Activated CD8-positive, alpha-beta memory T cell treated with anti-CD3 and anti-CD28 coated beads, Interleukin-2, amount 50 U/mL, for 24 hours (primary cell): ENCODE measurements around the gene SAFB.

Source experiments
- DNase-seq: peaks from one replicate; pipeline ENCODE4 v3.0.0-alpha.2; 2020; ENCODE audit errors: extremely low read depth

Gene SAFB

DNA sequence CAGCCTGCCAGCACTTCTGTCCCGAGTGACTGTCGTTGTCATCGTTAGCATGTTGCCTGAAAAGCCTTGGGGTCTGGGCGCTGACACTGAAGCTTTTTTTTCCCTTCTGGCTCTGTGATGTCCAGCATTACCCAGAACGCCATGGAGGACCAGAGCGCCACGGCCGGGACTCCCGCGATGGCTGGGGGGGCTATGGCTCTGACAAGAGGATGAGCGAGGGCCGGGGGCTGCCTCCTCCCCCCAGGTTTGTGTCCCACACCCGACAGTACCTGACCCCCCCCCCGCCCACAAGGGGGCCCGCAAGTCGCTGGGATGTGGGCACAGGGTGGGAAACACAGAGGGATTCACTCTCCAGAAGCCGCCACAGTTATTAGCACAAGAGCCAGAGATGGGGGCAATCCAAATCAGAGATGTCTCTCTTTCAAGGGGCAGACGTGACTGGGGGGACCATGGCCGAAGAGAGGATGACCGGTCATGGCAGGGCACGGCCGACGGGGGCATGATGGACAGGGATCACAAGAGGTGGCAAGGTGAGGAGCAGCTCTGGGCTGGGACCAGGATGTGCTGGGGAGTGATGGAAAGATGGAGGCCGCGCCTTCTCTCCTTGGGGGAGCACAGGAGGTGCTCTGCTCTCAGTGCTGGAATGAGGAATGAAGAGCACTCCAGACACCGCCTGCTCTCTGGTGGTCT, 44.2 kb downstream of the SAFB start:
- no peak for DNase-seq

DNA sequence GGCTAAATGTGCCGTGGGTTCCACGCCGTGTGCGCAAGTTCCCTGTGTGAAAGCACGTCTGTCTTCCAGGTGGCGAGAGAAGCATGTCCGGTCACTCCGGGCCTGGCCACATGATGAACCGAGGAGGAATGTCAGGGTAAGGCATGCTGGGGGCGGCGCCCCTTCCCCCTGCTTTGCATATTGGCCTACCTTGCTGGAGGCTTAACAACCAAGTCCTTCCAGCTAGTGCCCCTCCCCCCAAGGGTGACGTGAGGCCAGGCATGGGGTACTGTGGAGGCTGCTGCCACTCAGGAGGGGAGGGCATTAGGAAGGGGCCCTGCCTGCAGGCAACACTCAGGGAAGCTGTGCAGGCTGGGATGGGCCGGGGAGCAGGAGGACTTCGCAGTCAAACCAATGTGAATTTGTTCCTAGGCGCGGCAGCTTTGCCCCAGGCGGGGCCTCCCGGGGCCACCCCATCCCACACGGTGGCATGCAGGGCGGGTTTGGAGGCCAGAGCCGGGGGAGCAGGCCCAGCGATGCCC, 44.9 kb downstream of the SAFB start:
- no peak for DNase-seq

DNA sequence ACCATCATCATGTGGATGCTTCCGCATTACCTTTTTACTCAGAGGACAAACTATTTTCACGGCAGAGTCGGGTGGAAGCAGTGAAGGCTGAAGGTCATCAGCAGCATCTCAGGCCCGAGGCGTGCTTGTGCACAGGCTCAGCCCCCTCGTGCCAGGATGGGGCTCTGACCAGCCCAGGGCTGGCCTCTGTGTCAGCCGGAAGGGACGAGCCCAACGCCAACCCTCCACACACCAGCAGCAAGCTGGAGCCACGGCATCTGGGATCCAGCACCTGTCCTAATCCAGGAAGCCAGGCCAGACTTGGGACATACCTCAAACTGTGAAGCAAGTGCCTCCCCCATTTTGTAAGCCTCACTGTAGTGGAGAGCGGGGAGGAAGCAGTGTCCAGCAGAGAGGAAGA, 46.3 kb downstream of the SAFB start:
- DNase-seq = no peak

DNA sequence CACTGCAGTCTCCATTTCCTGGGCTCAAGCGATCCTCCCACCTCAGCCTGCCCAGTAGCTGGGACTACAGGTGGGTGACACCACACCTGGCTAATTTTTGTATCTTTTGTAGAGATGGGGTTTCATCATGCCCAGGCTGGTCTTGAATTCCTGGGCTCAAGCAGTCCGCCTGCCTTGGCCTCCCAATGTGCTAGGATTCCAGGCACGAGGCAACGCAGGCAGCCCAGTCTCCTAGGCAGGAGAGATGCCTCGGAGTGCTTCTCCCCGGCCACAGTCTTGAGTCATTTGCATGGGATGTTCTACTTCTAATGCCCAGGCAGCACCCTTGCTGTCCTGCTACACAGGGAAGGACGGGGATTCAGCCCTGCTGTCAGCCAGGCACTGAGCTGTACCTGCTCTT, 48.7 kb downstream of the SAFB start:
- DNase-seq = no peak

DNA sequence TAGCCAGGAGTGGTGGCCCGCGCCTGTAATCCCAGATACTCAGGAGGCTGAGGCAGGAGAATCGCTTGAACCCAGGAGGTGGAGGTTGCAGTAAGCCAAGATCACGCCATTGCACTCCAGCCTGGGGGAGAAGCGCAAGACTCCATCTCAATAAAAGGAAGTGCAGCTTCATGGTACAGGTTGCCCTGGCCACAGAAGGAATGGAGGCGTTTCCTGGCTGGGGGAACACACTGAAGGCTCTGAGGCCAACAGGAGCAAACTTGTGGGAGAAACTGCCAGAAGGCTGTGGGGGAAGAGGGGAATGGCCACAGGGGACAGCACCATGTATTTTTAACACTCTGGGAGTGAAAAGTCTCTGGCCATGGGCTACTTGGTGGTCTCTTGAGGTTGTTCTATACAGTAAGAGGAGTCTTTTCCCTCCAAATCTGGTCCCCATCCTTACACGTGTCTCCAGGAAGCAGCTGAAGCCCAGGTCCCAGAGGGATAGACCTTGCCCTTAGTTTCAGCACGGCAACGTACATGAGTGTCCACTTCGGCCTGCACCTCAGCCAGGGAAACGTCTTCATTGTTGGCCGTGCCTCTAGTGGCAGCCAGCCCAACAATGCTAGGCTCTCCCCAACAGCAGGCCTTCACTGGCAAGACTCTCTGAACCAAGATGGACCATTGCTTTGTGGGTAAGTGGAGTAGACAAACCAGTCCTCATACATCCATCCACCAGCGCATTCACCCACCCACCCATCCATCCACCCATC, 50.0 kb downstream of the SAFB start:
- no peak for DNase-seq

DNA sequence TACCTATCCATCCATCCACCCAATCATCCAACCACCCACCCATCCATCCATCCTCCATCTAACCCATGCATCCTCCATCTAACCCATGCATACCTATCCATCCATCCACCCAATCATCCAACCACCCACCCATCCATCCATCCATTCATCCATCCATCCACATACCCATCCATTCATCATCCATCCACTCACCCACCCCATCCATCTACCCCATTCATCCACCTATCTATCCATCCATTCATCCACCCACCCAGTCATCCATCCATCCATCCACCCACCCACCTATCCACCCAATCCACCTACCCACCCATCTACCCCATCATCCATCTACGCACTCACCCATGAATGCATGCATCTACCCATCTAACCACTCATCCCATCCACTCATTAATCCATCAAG, 50.9 kb downstream of the SAFB start:
- no peak for DNase-seq

DNA sequence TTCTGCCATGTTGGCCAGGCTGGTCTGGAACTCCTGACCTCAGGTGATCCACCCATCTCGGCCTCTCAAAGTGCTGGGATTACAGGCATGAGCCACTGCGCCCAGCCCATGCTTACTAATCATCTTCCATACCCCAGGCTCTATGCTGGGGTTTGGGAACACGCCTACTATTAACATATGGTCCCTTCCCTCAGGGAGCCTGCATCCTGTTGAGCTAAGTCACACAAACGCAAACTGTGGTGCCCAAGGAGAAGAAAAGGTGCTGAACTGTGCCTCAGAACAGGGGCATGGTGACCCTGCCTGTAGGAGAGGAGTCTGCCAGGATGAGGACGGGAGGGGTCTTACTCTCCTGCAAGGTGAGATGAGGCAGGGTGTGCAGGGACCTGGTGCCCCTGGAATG, 51.8 kb downstream of the SAFB start:
- DNase-seq = no peak

DNA sequence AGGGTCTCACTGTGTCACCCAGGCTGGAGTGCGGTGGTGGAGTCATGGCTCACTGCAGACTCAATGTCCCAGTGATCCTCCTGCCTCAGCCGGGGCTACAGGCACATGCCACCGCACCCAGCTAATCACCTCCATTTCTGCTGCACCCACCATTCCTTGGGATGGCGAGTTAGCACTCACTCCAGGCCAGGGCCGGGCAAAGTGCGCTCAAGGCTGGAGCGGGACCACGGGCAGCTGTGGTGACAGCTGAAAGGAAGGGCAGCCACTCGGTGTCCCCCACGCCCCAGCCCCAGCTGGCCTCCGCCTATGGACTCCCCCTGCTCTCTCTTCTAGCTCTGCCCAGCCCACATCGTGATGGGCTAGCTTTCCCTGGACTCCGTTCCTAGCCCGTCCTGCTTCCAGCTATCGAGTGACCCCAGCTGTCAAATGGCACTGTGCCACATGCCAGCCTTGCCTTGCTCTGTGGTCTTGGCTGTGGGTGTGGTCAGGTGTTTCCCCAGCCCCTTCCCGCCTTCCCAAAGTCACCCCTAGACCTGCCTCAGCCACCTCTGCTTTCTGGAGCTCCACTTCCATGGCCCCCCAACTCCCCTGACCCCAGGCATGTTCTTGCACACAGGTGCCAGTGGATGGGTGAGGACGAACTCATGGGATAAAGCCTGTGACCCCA, 53.4 kb downstream of the SAFB start:
- DNase-seq = no peak

DNA sequence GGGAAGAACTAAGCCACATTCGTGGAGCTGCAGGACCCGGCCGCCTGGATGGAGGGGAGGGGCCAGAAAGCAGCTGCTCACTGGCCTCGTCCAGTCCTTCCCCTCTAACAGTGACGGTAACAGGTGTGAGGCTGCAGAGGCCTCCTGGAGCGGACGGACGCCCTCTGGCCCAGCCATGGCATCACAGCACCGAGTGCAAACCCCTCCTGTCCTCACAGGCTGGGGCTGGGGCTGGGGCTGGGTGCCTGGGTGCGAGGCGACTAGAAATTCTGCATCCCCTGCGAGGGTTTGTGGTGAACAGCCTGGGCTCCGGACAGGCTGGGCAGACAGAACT, 53.9 kb downstream of the SAFB start:
- no peak for DNase-seq

DNA sequence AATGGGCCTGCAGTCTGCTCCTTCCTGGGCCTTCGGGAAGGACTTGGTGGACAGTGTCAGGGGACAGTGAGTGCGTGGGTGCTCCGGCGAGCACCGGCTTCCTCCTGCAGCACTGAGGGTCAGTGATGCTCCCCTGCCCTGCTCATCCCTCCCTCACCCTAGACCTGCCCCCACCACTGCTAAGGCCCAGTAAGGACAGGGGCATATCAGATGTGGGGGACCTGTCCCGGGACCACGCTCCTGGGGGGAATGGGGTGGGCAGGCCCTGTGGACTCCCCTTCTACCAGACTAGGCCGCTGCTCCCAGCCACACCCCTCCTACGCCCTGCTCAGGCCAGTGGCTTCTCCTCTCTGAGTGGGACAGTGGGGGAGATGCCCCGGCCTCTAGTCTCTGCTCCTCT, 54.3 kb downstream of the SAFB start:
- DNase-seq = no peak

DNA sequence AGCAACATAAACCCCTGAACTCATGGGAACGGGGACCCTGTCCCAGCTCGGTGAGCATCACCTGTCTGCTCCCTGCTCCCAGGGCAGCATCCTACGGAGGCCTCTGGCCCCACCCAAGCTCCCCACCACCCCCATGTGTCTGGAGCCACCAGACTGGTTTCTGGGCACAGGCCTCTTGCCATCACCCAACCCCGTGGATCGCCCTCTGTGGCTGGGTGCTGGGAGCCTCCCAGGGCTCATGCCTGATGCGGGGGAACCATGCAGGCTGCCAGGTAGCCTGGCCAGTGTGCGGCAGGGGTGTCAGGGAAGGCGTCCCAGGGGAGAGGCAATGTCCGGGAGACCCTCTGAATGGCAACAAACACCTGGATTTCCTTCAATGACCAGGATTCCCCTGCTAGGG, 54.7 kb downstream of the SAFB start:
- DNase-seq = no peak

DNA sequence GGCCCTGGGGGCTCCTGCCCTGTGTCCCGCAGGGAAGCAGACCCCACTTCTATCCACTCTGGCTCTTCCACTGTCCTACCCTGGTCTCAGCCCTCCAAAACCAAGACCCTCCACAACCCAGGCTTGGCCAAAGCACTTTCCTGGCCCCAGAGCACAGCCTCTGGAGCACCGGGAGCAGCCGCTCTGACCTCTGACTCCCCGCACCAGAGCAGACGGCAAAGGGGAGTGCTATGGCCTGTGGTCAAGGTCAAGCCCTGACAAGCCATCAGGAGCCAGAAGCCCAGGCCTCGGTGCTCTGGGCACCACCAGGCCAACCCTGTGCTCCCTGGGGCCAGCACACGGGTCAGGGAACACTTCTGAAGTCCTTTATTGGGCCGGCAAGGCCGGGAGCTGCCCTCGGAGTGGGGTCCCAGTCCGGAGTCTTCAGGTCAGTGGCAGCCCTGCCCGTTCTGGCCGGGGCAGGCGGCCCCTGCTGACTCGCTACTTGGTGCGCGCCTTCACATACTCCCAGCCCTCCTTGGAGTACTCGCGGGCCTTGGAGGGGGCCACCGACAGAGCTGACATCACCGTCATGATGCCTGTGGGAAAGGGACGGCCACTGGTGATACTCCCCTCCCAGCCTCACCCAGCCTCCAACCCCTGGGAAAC, 55.3 kb downstream of the SAFB start:
- DNase-seq = no peak

DNA sequence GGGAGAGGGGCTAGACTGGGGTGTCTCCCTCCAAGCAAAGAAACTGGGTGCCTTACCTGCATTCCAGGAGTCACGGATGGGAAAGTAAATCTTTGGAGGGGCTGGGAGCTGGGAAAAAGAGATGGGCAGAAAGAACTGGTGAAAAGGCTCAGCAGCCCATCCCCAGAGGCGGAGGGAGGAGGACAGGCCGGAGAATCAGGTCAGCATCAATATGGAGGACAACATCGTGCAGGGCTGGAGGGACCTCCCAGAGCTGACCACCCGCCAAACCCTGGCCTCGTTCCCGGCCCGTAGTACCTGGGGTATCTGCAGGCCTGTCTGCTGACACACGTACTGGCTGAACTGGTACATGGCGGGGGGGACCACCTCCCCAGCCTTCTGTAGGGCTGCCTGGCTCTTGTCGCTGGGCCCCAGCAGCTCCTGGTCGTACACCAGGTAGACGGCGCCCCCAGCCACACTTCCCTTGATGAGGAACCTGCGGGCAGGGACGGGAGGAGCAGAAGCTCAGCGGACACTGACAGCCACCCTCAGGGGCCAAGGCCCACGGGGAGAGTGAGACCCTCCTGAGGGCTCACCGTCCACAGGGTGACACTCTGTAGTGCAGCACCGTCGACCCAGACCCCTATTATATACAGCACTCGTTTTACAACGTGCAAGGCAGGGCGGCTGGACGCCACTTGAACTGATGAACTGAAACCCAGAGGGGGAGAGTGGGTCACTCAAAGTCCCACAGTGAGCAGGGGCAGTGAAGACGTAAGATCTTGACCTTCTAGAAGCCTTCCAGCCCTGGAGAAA, 56.6 kb downstream of the SAFB start:
- DNase-seq = no peak

DNA sequence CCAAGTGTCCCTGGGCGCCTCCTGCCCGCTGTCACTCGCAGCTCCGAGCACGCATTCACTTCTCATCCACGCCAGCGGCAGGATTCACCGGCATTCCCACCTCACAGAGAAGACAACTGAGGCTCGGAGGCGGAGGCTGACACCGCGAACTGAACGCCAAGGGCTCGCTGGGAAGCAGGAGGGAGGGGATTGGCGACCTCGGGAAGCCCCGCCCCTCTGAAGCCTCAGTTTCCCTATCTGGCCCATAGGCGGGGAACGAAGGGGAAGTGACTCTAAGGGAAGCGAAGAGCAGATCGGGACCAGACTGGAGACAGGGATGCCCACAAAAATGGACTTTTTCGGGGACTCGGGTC, 57.2 kb downstream of the SAFB start:
- no peak for DNase-seq

DNA sequence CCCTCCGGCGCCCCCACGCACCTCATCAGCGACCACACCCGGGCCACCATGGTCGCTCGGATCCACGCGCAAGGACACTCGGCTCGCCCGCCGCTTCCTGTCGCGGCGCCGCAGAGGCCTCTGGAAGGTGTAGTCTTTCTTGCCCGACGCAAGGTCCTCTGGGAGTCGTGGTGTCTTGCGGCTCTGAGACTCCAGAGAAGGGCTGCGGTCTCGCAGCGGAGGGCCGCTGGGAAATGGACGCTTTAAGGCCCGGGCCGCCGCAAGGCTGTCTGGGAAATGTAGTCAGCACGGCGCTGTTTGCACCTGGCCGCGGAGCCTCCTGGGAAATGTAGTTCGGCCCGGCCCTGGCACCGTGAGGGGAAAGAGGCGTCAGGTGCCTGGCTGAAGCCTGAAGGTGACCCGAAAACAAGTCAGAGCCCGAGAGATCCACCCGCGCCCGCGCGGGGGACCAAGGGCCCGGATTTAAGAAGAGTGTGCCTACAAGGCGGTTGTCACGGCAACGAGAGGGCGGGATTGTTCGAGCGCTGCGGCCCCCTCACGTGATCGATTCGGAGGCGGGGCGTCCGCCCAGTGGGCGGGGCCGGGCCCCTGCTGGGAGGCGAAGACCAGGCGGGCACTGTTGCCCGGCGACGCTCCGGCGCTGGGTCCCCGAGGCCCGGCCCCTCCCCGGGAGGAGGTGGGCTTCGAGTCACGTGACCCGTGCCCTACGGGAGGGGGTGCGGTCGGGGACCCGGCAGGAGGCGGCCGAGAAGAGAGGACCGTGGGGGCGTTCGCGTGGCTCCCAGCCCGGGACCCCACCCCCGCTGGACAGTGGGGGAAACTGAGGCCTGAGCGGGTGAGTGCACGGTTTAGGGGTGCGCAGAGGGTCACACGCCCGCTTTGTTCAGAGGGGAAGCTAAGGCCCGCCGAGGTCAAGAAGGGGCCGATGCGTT, 57.8 kb downstream of the SAFB start, which contains the start of the genes HSD11B1L and MICOS13:
Gene HSD11B1L (plus strand): TSS at position 591 of the 932 bp plus-strand sequence. CDS start 3,806 bp downstream, outside the sequence.
Gene MICOS13 (minus strand): TSS at position 80 of the 932 bp plus-strand sequence. CDS start 30 bp downstream, at position 50.
- DNase-seq = peak; percentile 94

DNA sequence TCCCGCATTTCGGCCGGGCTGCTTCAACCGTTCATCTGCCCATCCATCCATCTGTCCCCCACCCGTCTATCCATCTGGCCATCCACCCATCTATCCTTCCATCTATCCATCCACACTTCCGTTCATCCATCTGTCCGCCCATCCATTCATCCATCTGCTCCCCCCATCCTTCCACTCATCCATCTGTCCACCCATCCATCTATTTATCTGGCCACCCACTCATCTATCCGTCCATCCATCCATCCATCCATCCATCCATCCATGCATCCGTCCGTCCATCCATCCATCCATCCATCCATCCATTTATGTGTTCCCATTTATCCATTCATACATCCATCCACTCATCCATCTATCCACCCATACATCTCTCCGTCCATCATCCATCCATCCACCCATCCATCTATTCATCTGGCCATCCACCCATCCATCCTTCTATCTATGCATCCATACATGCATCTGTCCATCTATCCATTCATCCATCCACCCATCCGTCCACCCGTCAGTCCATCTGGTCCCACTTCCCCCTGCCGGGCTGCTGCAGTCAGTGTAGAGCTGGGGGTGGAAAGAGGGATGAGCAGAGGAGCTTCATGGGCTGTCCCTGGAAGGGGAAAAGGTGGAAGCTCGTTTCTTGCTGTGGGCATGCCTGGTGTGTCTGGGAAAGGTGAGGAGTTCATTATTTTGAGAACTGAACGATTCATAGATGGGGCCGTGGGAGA, 58.7 kb downstream of the SAFB start:
- no peak for DNase-seq

DNA sequence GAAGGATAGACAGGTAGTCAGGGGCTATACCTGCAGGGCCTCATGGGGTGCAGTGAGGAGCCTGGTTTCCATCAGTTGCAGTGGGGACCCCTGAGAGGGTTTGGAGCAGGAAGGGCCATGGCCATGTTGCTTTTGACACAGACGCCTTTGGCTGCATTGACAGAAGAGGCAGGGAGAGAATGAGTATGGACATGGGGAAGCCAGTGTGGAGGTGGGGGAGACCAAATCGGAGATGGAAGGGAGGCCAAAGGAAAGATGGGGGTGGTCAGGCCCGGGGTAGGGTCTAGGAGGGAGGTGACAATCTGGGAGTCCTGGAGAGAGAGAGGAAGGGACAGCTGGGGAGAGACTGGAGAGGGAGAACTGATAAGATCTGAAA, 59.2 kb downstream of the SAFB start:
- DNase-seq = no peak

DNA sequence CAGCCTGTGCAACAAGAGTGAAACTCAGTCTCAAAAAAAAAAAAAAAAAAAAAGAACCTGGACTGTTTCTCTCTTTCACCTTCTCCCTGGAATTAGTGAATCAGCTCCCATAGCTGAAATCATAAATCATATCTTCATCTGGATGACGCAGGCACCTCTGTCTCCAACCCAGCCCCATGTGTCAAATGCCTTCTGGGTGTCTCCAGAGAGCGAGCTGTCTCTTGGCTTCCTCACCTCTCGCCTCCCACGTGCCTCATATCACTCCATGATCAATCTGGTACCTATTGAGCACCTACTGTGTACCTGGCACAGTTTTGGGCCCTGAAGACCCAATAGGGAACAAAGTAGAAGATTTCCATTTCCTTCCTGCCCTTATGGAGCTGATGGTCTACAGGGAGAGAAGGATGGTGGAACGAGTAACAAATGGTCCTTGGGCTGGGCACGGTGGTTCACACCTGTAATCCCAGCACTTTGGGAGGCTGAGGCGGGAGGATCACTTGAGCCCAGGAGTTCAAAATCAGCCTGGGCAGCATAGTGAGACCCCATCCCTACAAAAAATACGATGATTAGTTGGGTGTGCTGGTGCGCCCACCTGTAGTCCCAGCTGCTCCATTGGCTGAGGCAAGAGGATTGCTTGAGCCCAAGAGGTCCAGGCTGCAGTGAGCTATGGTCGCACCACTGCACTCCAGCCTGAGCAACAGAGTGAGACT, 60.4 kb downstream of the SAFB start:
- no peak for DNase-seq
